ENCODE data around the gene ADCYAP1R1. TPM values are rescaled to one million over a fixed set of nuclear protein-coding genes. Genes with fewer than 3 reads are reported as not detected.

Gene ADCYAP1R1
- total RNA-seq, 1 experiment from 2014 or later: not detected

GRCh38 chr7:31105256-31105950 is 53.3 kb downstream of the ADCYAP1R1 start:
- no peak for DNase-seq (ENCODE audit: low read depth)

GRCh38 chr7:31106303-31107105 is 54.4 kb downstream of the ADCYAP1R1 start:
- DNase-seq (ENCODE audit: low read depth): no peak

- no peak for DNase-seq (ENCODE audit: low read depth)
Measured at GRCh38 chr7:31107106-31108090, 55.3 kb downstream of the ADCYAP1R1 start.

- DNase-seq (ENCODE audit: low read depth): no peak
Measured at GRCh38 chr7:31108097-31108657, 56.1 kb downstream of the ADCYAP1R1 start.

- DNase-seq (ENCODE audit: low read depth): no peak
Measured at GRCh38 chr7:31109751-31110150, 57.6 kb downstream of the ADCYAP1R1 start.

GRCh38 chr7:31110331-31111108 is 58.4 kb downstream of the ADCYAP1R1 start:
- no peak for DNase-seq (ENCODE audit: low read depth)

GRCh38 chr7:31111109-31111451 is 59.0 kb downstream of the ADCYAP1R1 start:
- no peak for DNase-seq (ENCODE audit: low read depth)

- DNase-seq (ENCODE audit: low read depth): no peak
Measured at GRCh38 chr7:31113660-31114059, 61.6 kb downstream of the ADCYAP1R1 start.

- DNase-seq (ENCODE audit: low read depth): peak; percentile 56
Measured at GRCh38 chr7:31114593-31115343, 62.7 kb downstream of the ADCYAP1R1 start.

- DNase-seq (ENCODE audit: low read depth): no peak
Measured at GRCh38 chr7:31116615-31117014, 64.5 kb downstream of the ADCYAP1R1 start.

GRCh38 chr7:31119249-31119648 is 67.1 kb downstream of the ADCYAP1R1 start:
- DNase-seq (ENCODE audit: low read depth): no peak

- DNase-seq (ENCODE audit: low read depth): no peak
Measured at GRCh38 chr7:31120800-31121513, 68.8 kb downstream of the ADCYAP1R1 start.

GRCh38 chr7:31121601-31122000 is 69.5 kb downstream of the ADCYAP1R1 start:
- no peak for DNase-seq (ENCODE audit: low read depth)

GRCh38 chr7:31122649-31123058 is 70.5 kb downstream of the ADCYAP1R1 start:
- peak; percentile 85 for DNase-seq (ENCODE audit: low read depth)

- no peak for DNase-seq (ENCODE audit: low read depth)
Measured at GRCh38 chr7:31123321-31123720, 71.2 kb downstream of the ADCYAP1R1 start.

GRCh38 chr7:31123726-31124125 is 71.6 kb downstream of the ADCYAP1R1 start:
- no peak for DNase-seq (ENCODE audit: low read depth)

- no peak for DNase-seq (ENCODE audit: low read depth)
Measured at GRCh38 chr7:31125171-31125570, 73.1 kb downstream of the ADCYAP1R1 start.

GRCh38 chr7:31126976-31127375 is 74.9 kb downstream of the ADCYAP1R1 start:
- peak; percentile 50 for DNase-seq (ENCODE audit: low read depth)

GRCh38 chr7:31129067-31129466 is 77.0 kb downstream of the ADCYAP1R1 start:
- no peak for DNase-seq (ENCODE audit: low read depth)
